Measurements from ENCODE around the gene ZC2HC1C. TPM values are rescaled to one million over a fixed set of nuclear protein-coding genes. Genes with fewer than 3 reads are reported as not detected.

Gene ZC2HC1C
- total RNA-seq, 1 donor from 2014 or later, result 10.5 TPM

DNA sequence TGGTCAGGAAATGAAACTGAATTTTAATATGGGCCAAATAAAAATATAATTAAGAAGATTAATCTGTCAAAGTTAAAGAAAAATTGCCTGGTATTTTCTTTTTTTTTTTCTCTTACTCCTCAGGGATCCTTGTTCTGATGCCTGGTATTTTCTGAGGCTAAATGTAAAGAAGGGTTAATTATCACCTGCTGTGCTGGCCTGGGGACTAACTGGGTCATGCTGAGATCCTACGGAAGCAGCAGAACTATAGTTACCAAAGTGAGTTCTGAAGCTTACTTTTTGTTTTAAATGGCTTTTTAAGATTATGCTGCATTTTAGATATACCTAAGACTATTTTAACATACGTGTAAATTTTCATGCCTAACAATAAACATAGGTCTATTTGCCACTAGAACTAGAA, 23.3 kb downstream of the ZC2HC1C start:
- H3K36me3 ChIP-seq, result peaks cover 97% of the 10 kb centered on the region
- no peak for DNase-seq
- no peak overlapping the region for H3K4me3 ChIP-seq
- no peak overlapping the region for H3K27ac ChIP-seq (replicated peaks)
- intact Hi-C loops (cut with micrococcal nuclease), result no loop called here
- H3K4me1 ChIP-seq, result peaks cover 4% of the 10 kb centered on the region
- TF ChIP-seq, protein P1, sequence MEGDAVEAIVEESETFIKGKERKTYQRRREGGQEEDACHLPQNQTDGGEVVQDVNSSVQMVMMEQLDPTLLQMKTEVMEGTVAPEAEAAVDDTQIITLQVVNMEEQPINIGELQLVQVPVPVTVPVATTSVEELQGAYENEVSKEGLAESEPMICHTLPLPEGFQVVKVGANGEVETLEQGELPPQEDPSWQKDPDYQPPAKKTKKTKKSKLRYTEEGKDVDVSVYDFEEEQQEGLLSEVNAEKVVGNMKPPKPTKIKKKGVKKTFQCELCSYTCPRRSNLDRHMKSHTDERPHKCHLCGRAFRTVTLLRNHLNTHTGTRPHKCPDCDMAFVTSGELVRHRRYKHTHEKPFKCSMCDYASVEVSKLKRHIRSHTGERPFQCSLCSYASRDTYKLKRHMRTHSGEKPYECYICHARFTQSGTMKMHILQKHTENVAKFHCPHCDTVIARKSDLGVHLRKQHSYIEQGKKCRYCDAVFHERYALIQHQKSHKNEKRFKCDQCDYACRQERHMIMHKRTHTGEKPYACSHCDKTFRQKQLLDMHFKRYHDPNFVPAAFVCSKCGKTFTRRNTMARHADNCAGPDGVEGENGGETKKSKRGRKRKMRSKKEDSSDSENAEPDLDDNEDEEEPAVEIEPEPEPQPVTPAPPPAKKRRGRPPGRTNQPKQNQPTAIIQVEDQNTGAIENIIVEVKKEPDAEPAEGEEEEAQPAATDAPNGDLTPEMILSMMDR (IDR thresholded peaks at IDR 0.05; ENCODE audit: borderline replicate concordance), result no peak
- no peaks in the 10 kb centered on the region for H3K9me3 ChIP-seq (replicated peaks)
- no peaks in the 10 kb centered on the region for H3K27me3 ChIP-seq (ENCODE audit: low read depth)

DNA sequence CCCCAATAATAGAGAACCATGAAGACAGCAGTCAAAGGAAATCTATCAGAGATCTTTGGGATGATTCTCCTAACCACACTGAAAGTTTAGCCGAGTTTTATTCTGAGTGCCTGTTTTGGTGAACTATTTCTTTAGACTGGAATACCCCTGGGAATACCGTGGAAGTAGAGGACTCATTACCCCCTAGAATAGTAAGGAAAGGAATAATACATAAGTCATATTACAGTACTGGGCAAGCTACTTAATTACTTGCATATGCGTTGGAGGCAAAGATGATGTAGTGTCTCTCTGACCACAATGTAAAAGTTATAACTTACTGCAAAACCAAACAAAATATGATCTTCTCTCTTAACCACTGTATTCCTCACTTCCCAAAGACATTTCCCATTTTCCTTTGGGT, 25.5 kb downstream of the ZC2HC1C start:
- DNase-seq, result no peak
- Histone ChIP-seq H3K4me1 (peaks cover 11% of the 10 kb centered on the region), H3K9me3 (replicated peaks) (no peaks in the 10 kb centered on the region), H3K36me3 (peaks cover 99% of the 10 kb centered on the region), H3K27me3 (ENCODE audit: low read depth) (no peaks in the 10 kb centered on the region), H3K27ac (replicated peaks) (no peak overlapping the region), H3K4me3 (no peak overlapping the region)
- intact Hi-C loops (cut with micrococcal nuclease), result no loop called here
- TF ChIP-seq, protein P1 (IDR thresholded peaks at IDR 0.05; ENCODE audit: borderline replicate concordance), result no peak

DNA sequence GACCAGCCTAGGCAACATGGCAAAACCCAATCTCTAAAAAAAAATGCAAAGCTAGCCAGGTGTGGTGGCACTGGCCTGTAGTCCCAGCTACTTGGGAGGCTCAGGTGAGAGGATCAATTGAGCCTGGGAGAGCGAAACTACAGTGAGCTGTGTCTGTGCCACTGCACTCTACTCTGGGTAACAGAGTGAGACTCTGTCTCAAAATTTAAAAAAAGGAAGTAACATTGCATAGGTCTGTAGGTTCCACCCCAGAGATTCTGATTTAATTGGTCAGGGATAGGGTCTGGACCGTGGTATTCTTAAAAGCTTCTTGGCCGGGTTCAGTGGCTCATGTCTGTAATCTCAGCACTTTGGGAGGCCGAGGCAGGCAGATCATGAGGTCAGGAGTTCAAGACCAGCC, 26.2 kb downstream of the ZC2HC1C start:
- DNase-seq, result no peak
- intact Hi-C loops (cut with micrococcal nuclease), result no loop called here
- H3K4me1 ChIP-seq, result peaks cover 11% of the 10 kb centered on the region
- no peak overlapping the region for H3K4me3 ChIP-seq
- no peaks in the 10 kb centered on the region for H3K27me3 ChIP-seq (ENCODE audit: low read depth)
- TF ChIP-seq, protein P1 (IDR thresholded peaks at IDR 0.05; ENCODE audit: borderline replicate concordance), result no peak
- H3K27ac ChIP-seq (replicated peaks), result no peak overlapping the region
- H3K9me3 ChIP-seq (replicated peaks), result no peaks in the 10 kb centered on the region
- H3K36me3 ChIP-seq, result peaks cover 99% of the 10 kb centered on the region

DNA sequence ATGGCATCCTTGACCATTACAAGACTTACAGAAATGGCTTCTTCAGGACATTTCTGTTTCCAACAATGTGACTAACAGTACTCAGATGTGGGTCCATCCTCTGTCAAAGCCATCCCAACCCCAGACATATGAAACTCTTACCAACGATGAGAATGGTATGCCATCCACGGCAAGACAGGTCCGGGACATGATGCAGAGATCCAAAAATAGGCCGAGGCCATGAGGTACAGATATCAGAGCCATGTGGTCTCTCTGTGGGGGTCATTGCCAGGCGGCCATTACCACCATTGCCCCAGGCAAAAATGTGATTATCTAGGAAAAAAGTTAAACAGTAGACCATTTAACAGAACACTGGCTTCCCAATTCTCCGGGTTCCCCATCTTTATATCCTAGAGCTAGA, 27.5 kb downstream of the ZC2HC1C start:
- DNase-seq, result no peak
- Histone ChIP-seq H3K4me1 (peaks cover 11% of the 10 kb centered on the region), H3K27me3 (ENCODE audit: low read depth) (no peaks in the 10 kb centered on the region), H3K36me3 (peaks cover 99% of the 10 kb centered on the region), H3K9me3 (replicated peaks) (no peaks in the 10 kb centered on the region), H3K27ac (replicated peaks) (no peak overlapping the region), H3K4me3 (no peak overlapping the region)
- intact Hi-C loops (cut with micrococcal nuclease), result no loop called here
- TF ChIP-seq, protein P1 (IDR thresholded peaks at IDR 0.05; ENCODE audit: borderline replicate concordance), result no peak

DNA sequence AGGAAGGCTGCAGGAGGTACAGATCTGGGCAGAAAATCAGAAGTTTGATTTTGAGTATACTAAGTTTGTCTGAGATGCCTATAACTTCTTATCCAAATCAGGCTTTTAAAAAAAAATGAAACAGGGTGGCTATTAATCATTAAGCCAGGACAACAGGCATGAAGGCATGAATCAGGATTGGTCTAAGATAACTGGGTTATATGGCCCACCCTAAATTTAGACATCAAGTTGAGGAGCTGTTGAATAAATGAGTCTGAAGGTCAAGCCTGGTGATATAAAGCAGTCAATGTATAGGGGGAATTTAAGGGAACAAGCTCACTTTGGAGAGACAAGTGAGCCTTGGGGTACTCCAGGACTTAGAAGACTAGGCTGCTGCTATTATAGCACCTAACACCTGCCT, 28.8 kb downstream of the ZC2HC1C start:
- Histone ChIP-seq H3K36me3 (peaks cover 96% of the 10 kb centered on the region), H3K27ac (replicated peaks) (no peak overlapping the region), H3K4me3 (no peak overlapping the region), H3K9me3 (replicated peaks) (no peaks in the 10 kb centered on the region), H3K27me3 (ENCODE audit: low read depth) (no peaks in the 10 kb centered on the region), H3K4me1 (peaks cover 11% of the 10 kb centered on the region)
- TF ChIP-seq, protein P1 (IDR thresholded peaks at IDR 0.05; ENCODE audit: borderline replicate concordance), result no peak
- intact Hi-C loops (cut with micrococcal nuclease), result no loop called here
- DNase-seq, result no peak

DNA sequence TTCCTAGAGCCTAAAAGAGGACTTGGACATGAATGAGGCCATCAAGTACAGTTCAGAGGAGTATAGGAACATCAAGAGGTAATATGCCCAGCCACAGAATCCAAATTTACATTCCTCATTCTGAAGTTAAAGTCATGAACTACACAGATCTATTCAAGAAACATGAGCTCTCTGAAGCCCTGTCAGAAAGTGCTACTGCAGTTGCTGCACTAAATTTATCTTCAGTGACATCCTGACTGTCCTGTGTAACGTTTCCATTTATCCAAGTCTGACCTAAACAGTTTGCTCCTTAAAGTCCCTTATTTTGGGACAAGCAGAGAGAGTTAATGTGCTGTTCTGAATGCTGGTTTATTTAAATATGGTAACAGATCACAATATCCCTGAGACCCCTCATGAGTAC, 29.2 kb downstream of the ZC2HC1C start:
- Histone ChIP-seq H3K9me3 (replicated peaks) (no peaks in the 10 kb centered on the region), H3K4me1 (peaks cover 11% of the 10 kb centered on the region), H3K4me3 (no peak overlapping the region), H3K27me3 (ENCODE audit: low read depth) (no peaks in the 10 kb centered on the region), H3K36me3 (peaks cover 96% of the 10 kb centered on the region), H3K27ac (replicated peaks) (no peak overlapping the region)
- intact Hi-C loops (cut with micrococcal nuclease), result no loop called here
- TF ChIP-seq, protein P1 (IDR thresholded peaks at IDR 0.05; ENCODE audit: borderline replicate concordance), result no peak
- DNase-seq, result no peak

All from left ventricle myocardium inferior (tissue), 1 donor.